GM12801 (cell line): ENCODE measurements around the gene NDUFB5.

Source experiments
- CTCF ChIP-seq: IDR thresholded peaks from one replicate; pipeline ENCODE4 v1.5.1; 2011; ENCODE audit warnings: control low read depth; ENCODE audit not compliant: insufficient read length; ENCODE audit errors: extremely low read depth

Gene NDUFB5

GRCh38 chr3:179640469-179640868, 35.9 kb downstream of the NDUFB5 start:
- no peak for TF ChIP-seq CTCF

- no peak for TF ChIP-seq CTCF
Measured at GRCh38 chr3:179642871-179643270, 38.3 kb downstream of the NDUFB5 start.

GRCh38 chr3:179646177-179646576, 41.6 kb downstream of the NDUFB5 start:
- no peak for TF ChIP-seq CTCF

- TF ChIP-seq CTCF = no peak
Measured at GRCh38 chr3:179651687-179652446, 47.3 kb downstream of the NDUFB5 start.

GRCh38 chr3:179652447-179653095, 48.0 kb downstream of the NDUFB5 start, which contains the start of gene USP13:
Gene USP13 (plus strand): TSS chr3:179653040. CDS start chr3:179653226, 186 bp downstream.
- TF ChIP-seq CTCF = no peak

- no peak for TF ChIP-seq CTCF
Measured at GRCh38 chr3:179653096-179653797, 48.7 kb downstream of the NDUFB5 start.

GRCh38 chr3:179655236-179655635, 50.6 kb downstream of the NDUFB5 start:
- no peak for TF ChIP-seq CTCF
